HG03575 (cell line): Measurements from ENCODE around the gene RNF44.
A peak's percentile ranks its signal among the peaks of the same experiment; 100 is the strongest.

Source experiments
- ATAC-seq: cut with Tn5 transposase; IDR thresholded peaks from one replicate; pipeline ENCODE4 v1.9.1; 2021; ENCODE audit not compliant: unreplicated experiment, insufficient number of reproducible peaks, low FRiP score; ENCODE audit errors: extremely low read depth

RNF44 gene

DNA sequence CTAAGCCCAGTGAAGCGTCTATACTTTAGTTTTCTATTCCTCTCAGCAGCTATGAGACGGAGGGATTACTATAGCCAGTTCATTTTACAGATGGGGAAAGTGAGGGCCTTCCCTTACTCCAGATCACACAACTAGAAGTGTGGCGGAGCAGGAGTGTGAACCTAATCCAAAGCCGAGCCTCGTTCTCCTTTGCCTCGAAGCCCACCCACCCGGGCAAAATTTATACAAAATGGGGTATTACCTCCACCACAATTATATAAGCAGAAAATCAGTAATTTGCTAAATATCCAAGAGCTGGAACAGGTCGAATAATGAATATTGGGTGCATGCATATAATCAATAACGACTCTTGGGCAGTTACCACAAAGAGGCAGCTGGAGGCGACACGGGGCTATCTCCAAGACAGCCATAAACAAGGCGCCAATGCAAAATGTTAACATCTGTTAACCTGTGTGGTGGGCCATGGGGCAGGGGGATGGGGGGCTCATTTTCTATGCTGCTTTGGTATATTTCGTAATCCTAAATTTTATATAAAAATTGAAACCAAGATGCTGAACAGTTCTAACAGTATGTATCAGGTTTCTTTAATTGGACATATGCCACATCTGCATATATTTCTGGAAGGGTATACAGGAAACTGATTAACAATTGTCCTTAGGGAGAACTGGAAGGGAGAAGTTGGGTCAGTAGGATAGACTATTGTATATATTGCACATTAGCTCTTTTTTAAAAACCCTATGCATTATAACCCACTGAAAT is 1.2 kb upstream of the RNF44 start:
- no peak for ATAC-seq

DNA sequence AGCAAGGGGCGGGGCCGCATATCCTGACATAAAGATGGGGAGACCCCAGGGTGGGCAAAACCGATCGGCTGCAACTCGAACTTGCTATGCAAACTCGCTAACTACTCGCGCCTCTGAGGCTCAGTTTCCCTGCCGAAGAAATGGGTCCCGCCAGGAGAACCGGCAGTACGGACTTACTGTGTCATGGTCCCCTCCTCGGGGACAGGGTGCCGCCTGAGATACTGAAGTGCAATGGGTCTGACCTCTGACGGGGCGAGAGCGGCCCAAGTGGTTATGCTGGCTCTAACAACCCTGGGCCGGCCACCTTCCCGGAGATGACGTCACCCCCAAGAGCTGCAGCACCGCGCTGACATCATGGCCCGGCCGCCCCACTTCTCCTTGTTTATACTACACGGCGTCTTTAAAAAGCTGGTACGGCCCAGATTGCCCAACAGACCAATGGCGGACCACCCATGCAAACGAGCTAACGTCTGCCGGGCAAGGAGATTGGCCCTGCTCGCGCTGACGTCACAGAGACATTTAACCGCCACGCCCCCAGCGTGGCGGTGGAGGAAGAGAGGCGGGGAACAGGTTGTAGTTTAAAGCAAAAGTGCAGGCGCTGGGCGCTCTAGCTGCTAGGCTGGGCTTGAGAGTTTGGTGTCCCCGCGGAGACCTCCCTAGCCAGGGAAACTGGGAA is 490 bp upstream of the RNF44 start:
- ATAC-seq, result peak; percentile 46

DNA sequence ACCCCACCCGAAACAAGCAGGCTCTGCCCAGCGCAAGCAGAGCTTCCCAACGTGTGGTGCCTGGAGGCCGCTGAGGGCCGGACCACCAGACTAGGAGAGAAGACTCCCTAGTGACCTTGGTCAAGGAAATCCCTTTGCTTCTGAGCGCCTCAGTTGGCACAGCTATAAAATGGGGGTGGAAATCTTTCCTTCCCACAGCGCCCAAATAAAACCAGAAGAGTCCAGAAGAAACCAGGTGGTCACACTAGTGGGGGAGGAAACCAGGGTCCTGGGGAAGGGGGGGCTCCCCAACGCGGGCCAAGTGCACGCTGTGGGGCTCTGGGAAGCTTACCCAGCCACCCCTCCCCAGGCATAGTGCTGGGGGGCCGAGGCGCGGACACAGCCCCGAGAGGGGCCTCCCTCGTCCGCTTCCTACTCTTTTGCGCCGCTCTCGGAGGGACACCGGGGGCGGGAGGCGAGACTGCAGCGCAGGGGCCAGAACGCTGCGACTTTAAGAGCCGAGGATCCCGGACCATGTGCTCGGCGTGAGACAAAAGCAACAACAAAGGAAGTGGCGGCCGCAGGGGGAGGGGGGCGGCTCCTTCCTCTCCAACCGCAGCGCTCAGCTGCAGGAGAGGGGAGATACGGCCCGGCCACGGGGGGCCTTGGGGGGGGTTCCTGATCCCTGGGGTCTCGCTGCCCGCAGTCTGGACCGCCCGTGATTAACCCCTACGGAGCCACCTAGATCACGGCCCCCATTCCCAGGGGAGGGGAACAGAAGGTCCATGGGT is 885 bp downstream of the RNF44 start:
- no peak for ATAC-seq

GRCh38 chr5:176535664-176536131 is 1.5 kb downstream of the RNF44 start:
- ATAC-seq, result no peak

DNA sequence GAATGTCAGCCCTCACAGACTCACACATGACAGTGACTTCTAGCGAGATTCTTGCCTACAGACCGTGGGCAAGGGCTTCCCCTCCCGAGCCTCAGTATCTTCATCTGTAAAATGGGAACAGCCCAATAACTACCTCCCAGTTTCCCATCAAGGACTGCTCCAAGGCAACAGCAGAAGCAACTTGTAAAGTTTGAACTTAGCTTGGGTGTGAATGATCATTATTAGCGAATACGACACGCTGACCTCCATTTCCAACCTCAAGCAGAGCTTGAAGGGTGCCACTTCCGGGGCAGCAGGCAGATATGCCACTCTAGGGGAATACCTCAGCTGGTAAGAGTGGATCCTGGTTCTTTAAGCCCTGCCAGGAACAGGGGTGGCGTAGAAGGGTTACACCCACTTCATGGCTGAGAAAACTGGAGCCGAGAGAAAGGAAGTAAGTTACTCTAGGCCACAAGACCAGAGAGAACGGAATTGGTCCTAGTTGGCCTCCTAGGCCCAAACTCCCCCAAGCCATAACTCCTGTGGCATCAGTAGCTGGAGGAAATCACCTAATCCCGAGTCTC is 2.0 kb downstream of the RNF44 start:
- ATAC-seq, result no peak

- ATAC-seq, result no peak
Observed at GRCh38 chr5:176534640-176535039, 2.6 kb downstream of the RNF44 start.

- no peak for ATAC-seq
Observed at GRCh38 chr5:176533894-176534611, 3.1 kb downstream of the RNF44 start.

GRCh38 chr5:176533390-176533789 is 3.8 kb downstream of the RNF44 start:
- ATAC-seq, result no peak

DNA sequence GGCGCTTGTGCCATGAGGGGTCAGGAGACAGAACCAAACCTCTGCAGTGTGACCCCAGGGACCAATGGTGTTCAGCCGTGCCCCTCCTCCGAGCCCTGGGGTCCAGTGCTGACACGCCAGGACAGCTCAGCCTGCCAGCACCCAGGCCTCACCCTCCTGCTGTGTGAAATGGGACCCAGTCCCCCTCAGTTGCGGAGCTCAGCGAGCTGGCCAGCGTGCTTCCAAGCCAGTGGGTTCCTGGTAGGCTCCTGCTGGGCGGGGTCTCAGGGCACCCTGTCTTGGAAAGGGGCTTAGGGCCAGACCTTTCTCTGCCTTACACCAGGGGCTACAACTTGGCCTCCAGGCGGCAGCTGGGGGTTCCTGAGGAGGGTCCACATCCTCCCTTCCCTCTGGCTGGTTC is 4.4 kb downstream of the RNF44 start:
- ATAC-seq, result no peak

GRCh38 chr5:176531902-176532493 is 5.2 kb downstream of the RNF44 start:
- no peak for ATAC-seq

GRCh38 chr5:176530983-176531901 is 6.0 kb downstream of the RNF44 start:
- ATAC-seq, result no peak

DNA sequence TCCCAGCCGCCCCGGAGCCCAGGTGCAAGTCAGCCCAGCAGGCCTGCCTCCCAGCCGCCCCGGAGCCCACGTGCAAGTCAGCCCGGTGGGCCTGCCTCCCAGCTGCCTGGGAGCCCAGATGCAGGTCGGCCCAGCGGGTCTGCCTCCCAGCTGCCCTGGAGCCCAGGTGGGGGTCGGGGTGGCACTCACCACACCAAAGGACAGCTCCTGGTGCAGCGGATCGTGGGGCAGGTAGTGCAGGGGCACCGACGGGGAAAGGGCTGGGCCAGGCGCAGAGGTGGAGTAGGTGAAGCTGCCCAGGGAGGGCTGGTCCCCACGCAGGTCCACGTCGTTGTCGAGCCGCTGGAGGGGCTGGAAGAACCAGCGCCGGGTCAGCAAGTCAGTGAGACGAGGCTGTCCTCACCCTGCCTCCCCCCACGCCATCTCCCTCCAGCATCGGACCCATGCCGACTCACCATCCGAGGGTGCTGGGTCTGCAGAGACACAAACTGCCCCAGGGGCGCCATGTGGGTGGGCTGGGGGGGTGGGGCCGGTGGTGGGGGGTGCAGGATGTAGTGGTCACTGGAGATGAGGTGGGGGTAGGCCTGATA is 6.7 kb downstream of the RNF44 start:
- ATAC-seq, result no peak

GRCh38 chr5:176529741-176530141 is 7.5 kb downstream of the RNF44 start:
- no peak for ATAC-seq

DNA sequence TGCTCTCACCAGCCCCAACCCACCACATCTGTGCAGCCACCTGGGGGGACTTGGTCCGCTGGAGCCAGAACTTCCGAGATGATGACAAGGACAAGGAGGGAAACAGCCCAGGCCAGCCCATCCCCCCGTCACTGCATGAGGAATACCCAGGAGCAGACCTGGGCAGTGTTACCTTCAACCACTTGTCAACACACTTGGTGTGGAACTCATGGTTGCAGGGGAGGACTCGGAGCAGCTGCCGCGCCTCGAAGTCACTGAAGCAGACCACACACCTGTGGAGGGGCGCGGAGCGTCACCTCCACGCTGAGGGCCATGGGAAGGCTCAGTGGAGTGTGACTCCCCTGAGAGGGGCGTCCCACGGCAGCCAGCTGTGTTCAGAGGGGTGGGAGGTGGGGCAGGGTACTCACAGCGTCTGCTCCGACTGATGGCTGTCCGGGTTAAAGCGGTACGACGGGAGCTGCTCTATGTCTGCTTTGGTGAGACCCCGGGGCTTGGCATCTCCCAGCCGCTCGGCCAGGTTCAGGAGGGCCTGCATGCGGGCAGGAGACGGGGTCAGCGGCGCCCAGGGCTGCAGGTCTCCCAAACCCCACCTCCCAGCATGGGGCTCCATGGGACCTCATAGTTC is 8.0 kb downstream of the RNF44 start:
- ATAC-seq, result no peak

GRCh38 chr5:176528761-176529115 is 8.5 kb downstream of the RNF44 start:
- no peak for ATAC-seq

GRCh38 chr5:176528301-176528700 is 8.9 kb downstream of the RNF44 start:
- ATAC-seq, result no peak
